Pancreas (tissue), 10 donors: ENCODE data around the gene ACOT9. TPM values are rescaled to one million over a fixed set of nuclear protein-coding genes. Genes with fewer than 3 reads are reported as not detected.
"Not testable (repeated sequence)": the region's sequence is repeated elsewhere in the genome, so short reads cannot be mapped to it uniquely, and the experiment has no call there.

Experiments
- ATAC-seq, 4 donors: fragments of 200-7000 bp; cut with Tn5 transposase; one replicate each; pipeline versions ENCODE4 v1.8.0 to v1.9.1; 2020; ENCODE audit warnings: mild to moderate bottlenecking in 4 of 4, moderate library complexity in 4 of 4
- DNase-seq, 6 donors: peaks; one replicate each; pipeline ENCODE4 v3.0.0-alpha.2; 2020
- FAIRE-seq: peaks from 2 replicates; lab custom pipeline; 2012; peaks lifted over from hg19 to GRCh38; lab: Jason Lieb, UNC
- H3K27ac ChIP-seq, 4 donors: fragments of 200-600 bp; sonication (generic); 1 replicate in 3 of 4; 2 replicates in 1 of 4; pipeline versions ENCODE4 v1.5.0 to v1.8.0; 2020
- H3K27me3 ChIP-seq, 4 donors: fragments of 200-600 bp; one replicate each; pipeline ENCODE4 v1.8.0; 2021
- H3K36me3 ChIP-seq, 3 donors: fragments of 200-600 bp; sonication (generic) in 1 of 3; one replicate each; pipeline versions ENCODE4 v1.5.0 to v1.8.0; 2020 to 2021
- H3K4me1 ChIP-seq, 3 donors: fragments of 200-600 bp; one replicate each; pipeline ENCODE4 v1.8.0; 2021
- H3K4me3 ChIP-seq, 4 donors: fragments of 200-600 bp; sonication (generic) in 2 of 4; one replicate each; pipeline versions ENCODE4 v1.5.0 to v1.8.0; 2020 to 2021
- H3K9me3 ChIP-seq, 4 donors: fragments of 200-600 bp; one replicate each; pipeline ENCODE4 v1.8.0; 2021
- CTCF ChIP-seq, 4 donors: fragments of 200-600 bp; sonication (generic) in 3 of 4; IDR thresholded peaks; one replicate each; pipeline versions ENCODE4 v1.5.0 to v1.8.0; 2021; ENCODE audit warnings: antibody characterized with exemption in 4 of 4
- WGBS, 2 donors: extraction: QIAGEN DNeasy Blood & Tissue Kit; methylation state at CpG; one replicate each; pipeline ENCODE4 v1.1.7; 2013; 5-methylcytosine and 5-hydroxymethylcytosine counted together
- intact Hi-C, 3 donors: fragments of 100-400 bp; cut with DNase I; formaldehyde crosslinking; loops; one replicate each; pipeline versions ENCODE4 v1.11.1 to v1.14.2; 2022
- polyA plus RNA-seq, 2 donors: library from polyadenylated mRNA; stranded (reverse); fragments of 200-250 nt; gene quantifications; one replicate each; pipeline ENCODE4 v1.2.3, GENCODE V29; 2013
- total RNA-seq, 6 donors: library from RNA; stranded (reverse); fragmentation: NEBNext Ultra II Directional in 4 of 6; extraction: Animal tissue kit (Norgen Biotek cat#: 25700) in 4 of 6; gene quantifications; one replicate each; pipeline versions ENCODE4 v1.2.1 to v1.2.4, GENCODE V29; 2021 to 2023
- donor health status: healthy with polysubstance abuse.
- donor health status: DM: no; HTN: no; CAD: no; lungs with moderate emphysema.
- donor health status: DM: no; HTN: no; CAD: no.
- donor health status: control.
- donor health status: control.
- donor health status: Bipolar disorder and iron deficiency.
- donor health status: DM: yes; HTN: yes; CAD: no.
- donor health status: DM: no; HTN: no; CAD: no.
- donor health status: DM: no; HTN: no; CAD: no.
- donor health status: DM: yes; HTN: yes; CAD: no.

Gene ACOT9
- total and polyA plus RNA-seq, 8 donors, result 7.0 to 26.8 (median 13.4) TPM

GRCh38 chrX:23749129-23749528 lies 6.1 kb upstream of the ACOT9 start:
- H3K27me3 ChIP-seq, result no peaks in the 10 kb centered on the region
- no peak overlapping the region for H3K27ac ChIP-seq
- ATAC-seq (no peak), FAIRE-seq (no peak), DNase-seq (no peak)
- intact Hi-C loops, result no loop called here
- no peaks in the 10 kb centered on the region for H3K36me3 ChIP-seq
- H3K4me3 ChIP-seq, result no peak overlapping the region
- H3K9me3 ChIP-seq, result no peaks in the 10 kb centered on the region
- 70 to 72% methylated on average over 4 of the region's 4 CpGs for WGBS, 2 donors
- no peak for TF ChIP-seq CTCF (IDR thresholded peaks at IDR 0.05)
- H3K4me1 ChIP-seq, result no peaks in the 10 kb centered on the region

GRCh38 chrX:23745786-23746185 lies 2.7 kb upstream of the ACOT9 start:
- FAIRE-seq, result no peak
- Histone ChIP-seq H3K27ac (no peak overlapping the region), H3K36me3 (no peaks in the 10 kb centered on the region), H3K27me3 (no peaks in the 10 kb centered on the region), H3K4me1 (no peaks in the 10 kb centered on the region), H3K9me3 (no peaks in the 10 kb centered on the region), H3K4me3 (no peak overlapping the region)
- no peak for DNase-seq
- ATAC-seq, result no peak
- intact Hi-C loops, result no loop called here
- no peak for TF ChIP-seq CTCF (IDR thresholded peaks at IDR 0.05)
- WGBS, 2 donors, result 43 to 70% methylated on average over 3 of the region's 3 CpGs

- H3K9me3 ChIP-seq, H3K36me3 ChIP-seq, DNase-seq, ATAC-seq, intact Hi-C loops, FAIRE-seq, H3K4me1 ChIP-seq, H3K27me3 ChIP-seq: not testable (repeated sequence)
- Histone ChIP-seq H3K27ac (peak overlapping the region in 3 of 4 donors; percentile 68 to 82 (median 80)), H3K4me3 (peak overlapping the region; percentile 44 to 70 (median 50))
- 54 to 60% methylated on average over 14 of the region's 14 CpGs for WGBS, 2 donors
Observed at GRCh38 chrX:23743623-23743971, 521 bp upstream of the ACOT9 start.

- no peaks in the 10 kb centered on the region for H3K4me1 ChIP-seq
- no peak for FAIRE-seq
- 4 to 32% methylated on average over 6 of the region's 6 CpGs for WGBS, 2 donors
- H3K27ac ChIP-seq, result peak overlapping the region; percentile 68 to 82 (median 77)
- no peaks in the 10 kb centered on the region for H3K27me3 ChIP-seq
- H3K4me3 ChIP-seq, result peak overlapping the region; percentile 44 to 70 (median 50)
- H3K9me3 ChIP-seq, result no peaks in the 10 kb centered on the region
- DNase-seq, result peak in 4 of 6 donors; percentile 17 to 25 (median 20)
- no peaks in the 10 kb centered on the region for H3K36me3 ChIP-seq
- no peak for TF ChIP-seq CTCF (IDR thresholded peaks at IDR 0.05)
- intact Hi-C loops, result no loop called here
- peak; percentile 62 to 74 (median 66) for ATAC-seq
Observed at GRCh38 chrX:23742174-23742696, 841 bp downstream of the ACOT9 start.

- intact Hi-C loops, result no loop called here
- no peak for FAIRE-seq
Observed at GRCh38 chrX:23737413-23737812, 5.7 kb downstream of the ACOT9 start.

More at GRCh38 chrX:23737413-23737812, 5.7 kb downstream of the ACOT9 start:
- Histone ChIP-seq H3K4me3 (no peak overlapping the region), H3K4me1 (no peaks in the 10 kb centered on the region), H3K27ac (no peak overlapping the region), H3K27me3 (no peaks in the 10 kb centered on the region), H3K9me3 (no peaks in the 10 kb centered on the region), H3K36me3 (no peaks in the 10 kb centered on the region)
- no peak for TF ChIP-seq CTCF (IDR thresholded peaks at IDR 0.05)
- ATAC-seq (no peak), DNase-seq (no peak)
